Measurements from ENCODE around the gene INSIG1.

The INSIG1 gene

GRCh38 chr7:155267023-155267422 lies 30.7 kb upstream of the INSIG1 start:
- DNase-seq: no peak

- no peak for DNase-seq
Observed at GRCh38 chr7:155267436-155267835, 30.2 kb upstream of the INSIG1 start.

GRCh38 chr7:155268211-155268610 lies 29.5 kb upstream of the INSIG1 start:
- no peak for DNase-seq

- DNase-seq: no peak
Observed at GRCh38 chr7:155268921-155269650, 28.6 kb upstream of the INSIG1 start.

GRCh38 chr7:155269766-155270585 lies 27.7 kb upstream of the INSIG1 start:
- DNase-seq: no peak

GRCh38 chr7:155270861-155271260 lies 26.8 kb upstream of the INSIG1 start:
- no peak for DNase-seq

- DNase-seq: no peak
Observed at GRCh38 chr7:155274633-155275355, 22.9 kb upstream of the INSIG1 start.

- DNase-seq: no peak
Observed at GRCh38 chr7:155276042-155276799, 21.5 kb upstream of the INSIG1 start.

- DNase-seq: no peak
Observed at GRCh38 chr7:155276800-155277375, 20.8 kb upstream of the INSIG1 start.

GRCh38 chr7:155277385-155277994 lies 20.2 kb upstream of the INSIG1 start:
- no peak for DNase-seq

- no peak for DNase-seq
Observed at GRCh38 chr7:155278921-155279320, 18.8 kb upstream of the INSIG1 start.

GRCh38 chr7:155279787-155280445 lies 17.8 kb upstream of the INSIG1 start:
- DNase-seq: no peak

GRCh38 chr7:155280446-155281397 lies 17.0 kb upstream of the INSIG1 start:
- DNase-seq: no peak

GRCh38 chr7:155281398-155281969 lies 16.2 kb upstream of the INSIG1 start:
- DNase-seq: no peak

GRCh38 chr7:155282671-155283070 lies 15.0 kb upstream of the INSIG1 start:
- no peak for DNase-seq

GRCh38 chr7:155283565-155284194 lies 14.0 kb upstream of the INSIG1 start:
- DNase-seq: no peak

- no peak for DNase-seq
Observed at GRCh38 chr7:155284496-155285274, 13.0 kb upstream of the INSIG1 start.

GRCh38 chr7:155285423-155285822 lies 12.3 kb upstream of the INSIG1 start:
- DNase-seq: no peak
